HG02870 (cell line): ENCODE data around the gene GABARAPL1.
A peak's percentile ranks its signal among the peaks of the same experiment; 100 is the strongest.

Experiments
- ATAC-seq: cut with Tn5 transposase; IDR thresholded peaks from one replicate; pipeline ENCODE4 v1.9.1; 2021; ENCODE audit warnings: mild to moderate bottlenecking, moderate library complexity; ENCODE audit not compliant: unreplicated experiment

Gene GABARAPL1

DNA sequence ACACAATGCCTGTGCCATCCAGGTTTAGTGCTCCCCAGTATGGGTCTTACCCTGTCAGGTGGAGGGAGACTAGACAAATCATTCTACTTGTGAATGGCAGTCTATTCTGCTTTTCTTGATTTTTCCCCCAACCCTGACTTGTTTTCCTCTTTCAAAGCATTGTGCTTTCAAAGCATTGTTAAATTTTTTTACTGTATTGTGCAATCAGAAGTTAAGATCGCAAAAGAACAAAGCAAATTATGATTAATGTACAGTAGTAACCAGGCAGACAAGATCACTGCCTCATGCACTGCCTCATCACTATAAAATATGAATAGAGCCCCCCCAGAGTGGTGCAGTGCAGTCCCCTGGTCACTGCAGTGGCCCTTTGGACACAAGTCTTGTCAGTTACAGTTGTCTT, 14.1 kb downstream of the GABARAPL1 start:
- no peak for ATAC-seq

- ATAC-seq, result no peak
Measured at GRCh38 chr12:10227648-10228047, 15.0 kb downstream of the GABARAPL1 start.

GRCh38 chr12:10234562-10234961, 21.9 kb downstream of the GABARAPL1 start:
- ATAC-seq, result no peak

- no peak for ATAC-seq
Measured at GRCh38 chr12:10235761-10236631, 23.3 kb downstream of the GABARAPL1 start.

- no peak for ATAC-seq
Measured at GRCh38 chr12:10236720-10237119, 24.0 kb downstream of the GABARAPL1 start.

DNA sequence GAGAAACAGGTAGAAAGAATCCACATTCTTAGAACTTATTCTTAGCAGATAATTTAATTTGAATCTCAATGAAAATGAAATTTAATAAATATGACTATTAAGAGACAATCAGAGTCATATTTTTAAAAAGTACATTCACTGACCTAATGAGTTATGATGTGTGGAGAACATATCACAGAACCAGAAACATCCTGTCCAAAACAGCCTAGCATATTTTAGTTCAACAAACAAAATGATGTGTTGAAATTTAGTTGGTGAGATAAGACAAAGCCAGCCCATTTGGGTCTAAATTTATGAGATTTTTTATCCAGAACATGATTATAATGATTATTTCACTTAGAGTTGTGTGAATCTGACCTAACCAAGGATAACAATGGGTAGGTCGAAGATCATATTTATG, 25.8 kb downstream of the GABARAPL1 start:
- no peak for ATAC-seq

- ATAC-seq, result no peak
Measured at GRCh38 chr12:10241290-10241689, 28.6 kb downstream of the GABARAPL1 start.

DNA sequence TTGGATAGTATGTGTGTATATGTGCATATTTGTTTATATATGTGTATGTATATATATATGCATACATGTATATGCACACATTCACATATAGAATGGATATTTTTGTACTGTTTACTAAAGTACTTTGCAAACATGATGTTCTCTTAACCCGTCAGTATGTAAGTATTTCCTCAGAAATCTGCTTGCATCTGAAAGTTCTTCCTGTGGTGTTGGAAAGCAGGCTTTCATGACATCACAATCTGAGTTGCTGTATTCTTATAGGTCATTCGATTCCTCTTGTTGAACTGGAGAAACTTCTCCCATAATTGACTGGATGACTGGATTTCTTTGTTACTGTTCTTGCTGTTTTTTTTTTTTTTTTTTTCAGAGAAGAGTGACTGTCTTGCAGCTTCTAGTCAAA, 29.1 kb downstream of the GABARAPL1 start:
- no peak for ATAC-seq

GRCh38 chr12:10242539-10242938, 29.9 kb downstream of the GABARAPL1 start:
- ATAC-seq, result no peak

GRCh38 chr12:10243818-10244520, 31.3 kb downstream of the GABARAPL1 start:
- ATAC-seq, result peak; percentile 81

- ATAC-seq, result no peak
Measured at GRCh38 chr12:10247436-10248058, 34.9 kb downstream of the GABARAPL1 start.

- ATAC-seq, result no peak
Measured at GRCh38 chr12:10249690-10250455, 37.2 kb downstream of the GABARAPL1 start.

DNA sequence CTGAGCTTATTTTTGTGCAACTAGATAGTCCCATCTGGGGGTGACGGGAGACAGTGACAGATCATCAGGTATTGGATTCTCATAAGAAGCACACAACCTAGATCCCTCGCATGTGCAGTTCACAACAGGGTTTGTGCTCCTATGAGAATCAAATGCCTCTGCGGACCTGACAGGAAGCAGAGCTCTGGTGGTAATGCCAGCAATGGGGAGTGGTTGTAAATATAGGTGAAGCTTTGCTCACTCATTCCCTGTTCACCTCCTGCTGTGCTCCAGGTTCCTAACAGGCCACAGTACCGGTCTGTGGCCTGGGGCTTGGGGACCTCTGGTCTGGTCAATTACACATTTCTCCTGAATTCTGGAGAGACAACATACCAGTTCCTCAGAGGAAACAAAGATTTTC, 39.0 kb downstream of the GABARAPL1 start:
- ATAC-seq, result no peak

DNA sequence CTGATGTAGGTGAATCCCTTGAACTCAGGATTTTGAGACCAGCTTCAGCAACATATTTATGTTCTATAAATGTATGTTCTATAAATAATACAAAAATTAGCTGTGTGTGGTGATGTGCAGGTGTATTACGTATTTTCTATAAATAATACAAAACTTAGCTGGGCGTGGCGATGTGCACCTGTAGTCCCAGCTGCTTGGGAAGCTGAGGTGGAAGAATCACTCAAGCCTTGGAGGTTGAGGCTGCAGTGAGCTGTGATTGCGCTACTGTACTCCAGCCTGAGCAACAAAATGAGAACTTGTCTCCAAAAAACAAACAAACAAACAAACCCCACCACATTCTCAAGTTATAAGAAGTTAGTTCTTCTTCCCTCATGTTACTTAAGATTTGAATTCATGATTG, 39.5 kb downstream of the GABARAPL1 start:
- ATAC-seq, result no peak

- ATAC-seq, result no peak
Measured at GRCh38 chr12:10256064-10256463, 43.4 kb downstream of the GABARAPL1 start.

DNA sequence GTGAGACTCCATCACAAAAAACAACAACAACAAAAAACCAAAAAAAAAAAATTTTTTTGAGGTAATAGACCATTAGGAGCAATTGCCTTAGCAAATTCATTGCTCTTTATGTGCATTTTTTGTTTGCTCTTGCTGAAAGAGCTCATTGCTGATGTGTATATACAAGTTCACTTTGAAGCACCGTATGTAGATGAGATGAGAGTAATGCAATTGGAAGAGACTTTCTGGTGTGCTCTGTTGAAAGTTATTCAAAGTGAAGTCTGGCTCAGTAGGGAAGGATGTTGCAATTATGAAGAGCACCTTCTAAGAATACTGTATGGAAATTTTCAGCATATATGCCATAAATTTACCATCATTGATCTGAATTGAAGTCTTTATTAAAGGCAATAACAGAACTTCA, 48.2 kb downstream of the GABARAPL1 start:
- ATAC-seq, result no peak

GRCh38 chr12:10268037-10268436, 55.4 kb downstream of the GABARAPL1 start:
- no peak for ATAC-seq

- ATAC-seq, result no peak
Measured at GRCh38 chr12:10272467-10272866, 59.8 kb downstream of the GABARAPL1 start.
